Heart left ventricle (tissue), 16 donors: ENCODE results near the gene VIL1. TPM values are rescaled to one million over a fixed set of nuclear protein-coding genes. Genes with fewer than 3 reads are reported as not detected.

Experiments
- ATAC-seq, 4 donors: fragments of 200-7000 bp; cut with Tn5 transposase; one replicate each; pipeline ENCODE4 v1.9.1; 2020 to 2022; ENCODE audit warnings: moderate library complexity in 4 of 4, mild to moderate bottlenecking in 3 of 4, moderate number of reproducible peaks in 1 of 4
- DNase-seq, 5 donors: peaks; one replicate each; pipeline ENCODE4 v3.0.0-alpha.2; 2020
- H3K27ac ChIP-seq, 12 donors: fragments of 200-600 bp; sonication (generic) in 4 of 12; one replicate each; pipeline versions ENCODE4 v1.5.0 to v1.8.0; 2016 to 2022; ENCODE audit warnings: mild to moderate bottlenecking in 2 of 12
- H3K27me3 ChIP-seq, 9 donors: fragments of 200-600 bp; sonication (generic) in 2 of 9; one replicate each; pipeline versions ENCODE4 v1.5.1 to v1.8.0; 2016 to 2022; ENCODE audit warnings: mild to moderate bottlenecking in 3 of 9
- H3K36me3 ChIP-seq, 9 donors: fragments of 200-600 bp; sonication (generic) in 2 of 9; one replicate each; pipeline versions ENCODE4 v1.5.0 to v1.8.0; 2018 to 2022; ENCODE audit warnings: mild to moderate bottlenecking in 2 of 9
- H3K4me1 ChIP-seq, 12 donors: fragments of 200-600 bp; sonication (generic) in 4 of 12; one replicate each; pipeline versions ENCODE4 v1.5.0 to v1.8.0; 2016 to 2022; ENCODE audit warnings: mild to moderate bottlenecking in 3 of 12
- H3K4me3 ChIP-seq, 12 donors: fragments of 200-600 bp; sonication (generic) in 4 of 12; one replicate each; pipeline versions ENCODE4 v1.5.0 to v1.8.0; 2017 to 2022; ENCODE audit warnings: mild to moderate bottlenecking in 9 of 12, moderate library complexity in 4 of 12
- H3K9me3 ChIP-seq, 12 donors: fragments of 200-600 bp; sonication (generic) in 4 of 12; one replicate each; pipeline versions ENCODE4 v1.5.0 to v1.8.0; 2016 to 2022; ENCODE audit warnings: mild to moderate bottlenecking in 1 of 12
- POLR2A ChIP-seq, 2 donors: fragments of 450-650 bp; IDR thresholded peaks; one replicate each; pipeline ENCODE4 v1.6.1; 2017; ENCODE audit warnings: antibody characterized with exemption in 2 of 2, mild to moderate bottlenecking in 2 of 2, moderate library complexity in 2 of 2
- WGBS, 4 donors: extraction: QIAGEN DNeasy Blood & Tissue Kit in 2 of 4; methylation state at CpG; one replicate each; pipeline versions ENCODE4 v1.1.5 to v1.1.7; 2013 to 2018; 5-methylcytosine and 5-hydroxymethylcytosine counted together
- intact Hi-C, 10 donors: fragments of 100-400 bp; cut with DNase I; formaldehyde crosslinking; loops; one replicate each; pipeline versions ENCODE4 v1.11.1 to v1.14.2; 2022
- polyA plus RNA-seq, 2 donors: library from polyadenylated mRNA; stranded (reverse); fragments of 200-250 nt; gene quantifications; one replicate each; pipeline ENCODE4 v1.2.3, GENCODE V29; 2013
- total RNA-seq, 9 donors: library from RNA; depleted of rRNA in 2 of 9; stranded (reverse); fragments of >200 nt in 2 of 9; fragmentation: NEBNext Ultra II Directional in 3 of 9; extraction: Animal tissue kit (Norgen Biotek cat#: 25700) in 3 of 9; gene quantifications; one replicate each; pipeline versions ENCODE4 v1.1.0 to v1.2.4, GENCODE V29; 2016 to 2023
- TF ChIP-seq, protein P1 (sequence below), 12 donors: fragments of 200-600 bp; sonication (generic) in 4 of 12; IDR thresholded peaks; one replicate each; pipeline versions ENCODE4 v1.5.0 to v1.8.0; 2018 to 2022; ENCODE audit warnings: antibody characterized with exemption in 12 of 12, mild to moderate bottlenecking in 5 of 12
- donor health status: ischemic (EF 13 %, LVEDD 7.1; RV severe dilation, severe dysfunction).
- donor health status: healthy with polysubstance abuse.
- donor health status: DM: no; HTN: yes; CAD: no.
- donor health status: DM: no; HTN: no; CAD: no.
- donor health status: ischemic (EF 25% LVEDD 6.9; RV normal size, moderate dysfunction).
- donor health status: ischemic (EF 25% LVEDD 5.7; RV mildly dilated, moderate dysfunction).
- donor health status: healthy.
- donor health status: DM: yes; HTN: yes; CAD: no.
- donor health status: ischemic (EF 35%, LVEDD 5.7; RV mildly dilated, moderate dysfunction).
- donor health status: nonischemic (EF 11% LVEDD 7.7; RV severe dilation, severe dysfunction).
- donor health status: DM: yes; HTN: yes; CAD: no.
- donor health status: PGD.
- donor health status: ischemic (EF 29% LVEDD 5.4; RV normal size, mild dysfunction).
- donor health status: nonischemic (EF 23%, LVEDD 6.1; RV moderate dilation, normal function).

The VIL1 gene
- total and polyA plus RNA-seq, 11 donors = 0.04 to 0.07 TPM; not detected in 9

DNA sequence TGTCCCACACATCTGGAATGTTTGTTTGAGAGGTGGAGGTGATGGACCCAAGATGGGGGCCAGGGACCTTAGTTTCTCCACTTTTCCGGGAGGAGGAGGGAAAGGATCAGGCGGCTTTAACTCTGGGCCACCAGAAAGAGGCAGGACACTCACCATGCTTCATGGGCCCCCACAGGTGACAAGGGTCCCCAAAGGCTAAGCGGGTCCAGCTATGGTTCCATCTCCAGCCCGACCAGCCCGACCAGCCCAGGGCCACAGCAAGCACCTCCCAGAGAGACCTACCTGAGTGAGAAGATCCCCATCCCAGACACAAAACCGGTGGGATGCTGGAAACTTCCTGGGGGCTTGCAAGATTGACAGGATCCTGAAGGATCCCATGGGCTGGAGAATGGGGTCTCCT, 36.1 kb upstream of the VIL1 start:
- Histone ChIP-seq H3K27ac (peak overlapping the region in 1 of 12 donors; percentile 90), H3K4me1 (peaks cover 0 to 13% (median 4%) of the 10 kb centered on the region in 12 donors), H3K4me3 (peak overlapping the region in 3 of 12 donors; percentile 16 to 51 (median 17)), H3K9me3 (no peaks in the 10 kb centered on the region), H3K36me3 (no peaks in the 10 kb centered on the region), H3K27me3 (no peaks in the 10 kb centered on the region)
- ATAC-seq (no peak), DNase-seq (peak in 1 of 5 donors; percentile 53)
- 92 to 100% (median 95%) methylated on average over 4 to 6 of the region's 6 CpGs for WGBS, 4 donors
- no peak for TF ChIP-seq POLR2A (IDR thresholded peaks at IDR 0.05)
- TF ChIP-seq, protein P1, sequence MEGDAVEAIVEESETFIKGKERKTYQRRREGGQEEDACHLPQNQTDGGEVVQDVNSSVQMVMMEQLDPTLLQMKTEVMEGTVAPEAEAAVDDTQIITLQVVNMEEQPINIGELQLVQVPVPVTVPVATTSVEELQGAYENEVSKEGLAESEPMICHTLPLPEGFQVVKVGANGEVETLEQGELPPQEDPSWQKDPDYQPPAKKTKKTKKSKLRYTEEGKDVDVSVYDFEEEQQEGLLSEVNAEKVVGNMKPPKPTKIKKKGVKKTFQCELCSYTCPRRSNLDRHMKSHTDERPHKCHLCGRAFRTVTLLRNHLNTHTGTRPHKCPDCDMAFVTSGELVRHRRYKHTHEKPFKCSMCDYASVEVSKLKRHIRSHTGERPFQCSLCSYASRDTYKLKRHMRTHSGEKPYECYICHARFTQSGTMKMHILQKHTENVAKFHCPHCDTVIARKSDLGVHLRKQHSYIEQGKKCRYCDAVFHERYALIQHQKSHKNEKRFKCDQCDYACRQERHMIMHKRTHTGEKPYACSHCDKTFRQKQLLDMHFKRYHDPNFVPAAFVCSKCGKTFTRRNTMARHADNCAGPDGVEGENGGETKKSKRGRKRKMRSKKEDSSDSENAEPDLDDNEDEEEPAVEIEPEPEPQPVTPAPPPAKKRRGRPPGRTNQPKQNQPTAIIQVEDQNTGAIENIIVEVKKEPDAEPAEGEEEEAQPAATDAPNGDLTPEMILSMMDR (IDR thresholded peaks at IDR 0.05) = no peak
- intact Hi-C loops = no loop called here

DNA sequence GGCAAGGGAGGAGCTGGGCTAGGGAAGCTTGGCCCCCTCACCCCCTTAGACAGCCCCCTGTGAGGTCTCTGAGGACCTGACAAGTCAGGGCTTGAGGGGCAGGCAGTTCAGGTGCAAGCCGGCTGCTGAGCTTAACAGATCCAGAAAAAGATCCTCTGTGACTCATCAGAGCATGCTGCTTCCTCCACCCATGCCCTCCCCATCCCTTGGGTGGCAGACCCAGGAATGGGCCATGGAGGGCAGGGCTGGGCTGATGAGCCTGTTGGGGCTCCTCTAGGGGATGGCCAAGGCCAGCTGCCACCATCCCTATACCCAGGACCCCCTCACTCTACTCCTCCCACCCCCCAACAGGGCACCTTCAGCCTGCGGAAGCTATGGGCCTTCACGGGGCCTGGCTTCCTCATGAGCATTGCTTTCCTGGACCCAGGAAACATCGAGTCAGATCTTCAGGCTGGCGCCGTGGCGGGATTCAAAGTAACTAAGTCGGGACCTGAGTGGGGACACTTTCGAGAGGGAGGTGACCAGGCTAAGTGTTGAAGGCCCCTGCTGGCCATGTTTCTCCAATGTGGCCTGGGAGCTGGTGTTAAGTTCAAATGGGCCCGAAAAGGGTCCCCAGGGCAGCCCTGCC, 34.9 kb upstream of the VIL1 start:
- Histone ChIP-seq H3K4me3 (peak overlapping the region in 1 of 12 donors; percentile 51), H3K36me3 (no peaks in the 10 kb centered on the region), H3K9me3 (no peaks in the 10 kb centered on the region), H3K27ac (peak overlapping the region in 1 of 12 donors; percentile 90), H3K27me3 (no peaks in the 10 kb centered on the region), H3K4me1 (peaks cover 0 to 20% (median 5%) of the 10 kb centered on the region in 12 donors)
- TF ChIP-seq, protein P1 (IDR thresholded peaks at IDR 0.05) = no peak
- TF ChIP-seq POLR2A (IDR thresholded peaks at IDR 0.05) = no peak
- intact Hi-C loops = no loop called here
- ATAC-seq (peak in 1 of 4 donors; percentile 3), DNase-seq (peak in 1 of 5 donors; percentile 53)
- 86 to 89% (median 88%) methylated on average over 9 to 10 of the region's 10 CpGs for WGBS, 4 donors

DNA sequence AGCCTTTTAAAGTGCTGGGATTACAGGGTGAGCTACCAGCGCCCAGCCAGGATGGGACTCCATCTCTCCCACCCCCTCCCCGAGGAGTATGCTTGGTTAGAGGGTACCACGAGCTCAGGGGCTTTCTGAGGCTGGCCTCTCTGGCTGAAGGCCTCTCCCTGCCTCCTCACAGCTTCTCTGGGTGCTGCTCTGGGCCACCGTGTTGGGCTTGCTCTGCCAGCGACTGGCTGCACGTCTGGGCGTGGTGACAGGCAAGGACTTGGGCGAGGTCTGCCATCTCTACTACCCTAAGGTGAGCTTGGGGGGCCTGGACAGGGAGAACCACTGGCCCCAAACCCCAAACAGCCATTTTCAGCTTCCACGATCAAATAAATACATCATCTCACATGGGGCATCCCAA, 33.9 kb upstream of the VIL1 start:
- peak overlapping the region in 1 of 12 donors; percentile 51 for H3K4me3 ChIP-seq
- ATAC-seq (no peak), DNase-seq (peak in 1 of 5 donors; percentile 27)
- no peak overlapping the region for H3K27ac ChIP-seq
- H3K36me3 ChIP-seq = no peaks in the 10 kb centered on the region
- peaks cover 0 to 23% (median 5%) of the 10 kb centered on the region in 12 donors for H3K4me1 ChIP-seq
- TF ChIP-seq, protein P1 (IDR thresholded peaks at IDR 0.05) = no peak
- TF ChIP-seq POLR2A (IDR thresholded peaks at IDR 0.05) = no peak
- no peaks in the 10 kb centered on the region for H3K27me3 ChIP-seq
- WGBS, 4 donors = 86 to 88% (median 87%) methylated on average over 9 of the region's 9 CpGs
- intact Hi-C loops = no loop called here
- no peaks in the 10 kb centered on the region for H3K9me3 ChIP-seq

DNA sequence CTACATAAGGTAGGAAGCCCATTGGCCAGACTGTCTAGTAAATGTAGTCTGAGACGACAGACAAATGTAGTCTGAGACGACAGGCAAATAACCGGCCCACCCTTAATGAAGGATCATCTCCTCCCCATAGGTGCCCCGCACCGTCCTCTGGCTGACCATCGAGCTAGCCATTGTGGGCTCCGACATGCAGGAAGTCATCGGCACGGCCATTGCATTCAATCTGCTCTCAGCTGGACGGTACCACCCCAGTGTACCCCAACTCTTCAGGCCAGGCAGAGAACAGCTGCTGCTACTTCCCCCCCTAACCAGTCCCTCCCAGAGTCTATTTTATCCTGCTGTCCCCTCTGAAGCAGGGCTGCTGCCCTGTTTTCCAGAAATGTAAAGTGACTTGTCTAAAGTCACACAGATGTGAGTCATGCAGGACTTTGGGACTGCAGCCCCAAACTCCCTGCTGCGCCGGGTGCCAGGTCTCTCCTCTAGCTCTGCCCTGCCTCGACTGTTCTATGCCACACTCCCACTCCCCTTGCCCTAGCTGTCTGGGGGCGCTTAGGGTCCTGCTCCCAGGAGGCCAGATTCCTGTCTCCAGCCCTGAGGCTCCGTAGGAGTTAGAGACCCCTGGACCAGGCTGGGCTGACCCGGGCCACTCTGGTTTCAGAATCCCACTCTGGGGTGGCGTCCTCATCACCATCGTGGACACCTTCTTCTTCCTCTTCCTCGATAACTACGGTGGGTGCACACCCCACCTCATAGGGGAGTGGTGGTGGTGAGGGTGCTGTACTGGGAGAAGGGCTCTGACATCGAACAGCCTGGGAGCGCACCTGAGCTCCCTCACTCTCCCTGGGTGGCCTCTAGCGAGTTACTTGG, 32.2 kb upstream of the VIL1 start:
- TF ChIP-seq POLR2A (IDR thresholded peaks at IDR 0.05) = no peak
- TF ChIP-seq, protein P1 (IDR thresholded peaks at IDR 0.05) = no peak
- ATAC-seq = no peak
- Histone ChIP-seq H3K27me3 (no peaks in the 10 kb centered on the region), H3K4me1 (peaks cover 0 to 23% (median 5%) of the 10 kb centered on the region in 12 donors), H3K4me3 (peak overlapping the region in 7 of 12 donors; percentile 43 to 54 (median 49)), H3K9me3 (no peaks in the 10 kb centered on the region), H3K36me3 (no peaks in the 10 kb centered on the region), H3K27ac (peak overlapping the region in 2 of 12 donors; percentile 58 to 60)
- peak in 2 of 5 donors; percentile 15 to 44 for DNase-seq
- intact Hi-C loops = no loop called here
- 71 to 76% (median 73%) methylated on average over 23 of the region's 23 CpGs for WGBS, 4 donors
